ENCODE data around the gene TRAF3IP1. TPM values are rescaled to one million over a fixed set of nuclear protein-coding genes. Genes with fewer than 3 reads are reported as not detected.

TRAF3IP1 gene
- total RNA-seq, 4 donors from 2014 or later = 19.6 to 28.4 (median 21.7) TPM

DNA sequence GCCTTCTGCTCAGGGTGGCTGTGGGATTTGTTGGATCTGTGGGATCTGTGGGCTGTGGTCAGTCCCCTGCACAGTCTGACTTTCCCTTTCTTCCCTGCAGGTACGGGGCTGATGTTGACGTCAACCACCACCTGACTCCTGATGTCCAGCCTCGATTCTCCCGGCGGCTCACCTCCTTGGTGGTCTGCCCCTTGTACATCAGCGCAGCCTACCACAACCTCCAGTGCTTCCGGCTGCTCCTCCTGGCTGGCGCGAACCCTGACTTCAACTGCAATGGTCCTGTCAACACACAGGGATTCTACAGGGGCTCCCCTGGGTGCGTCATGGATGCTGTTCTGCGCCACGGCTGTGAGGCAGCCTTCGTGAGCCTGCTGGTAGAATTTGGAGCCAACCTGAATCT, 123.9 kb downstream of the TRAF3IP1 start:
- no peak overlapping the region for H3K4me3 ChIP-seq
- H3K4me1 ChIP-seq = peaks cover 0 to 44% (median 8%) of the 10 kb centered on the region in 3 donors
- TF ChIP-seq EP300 (IDR thresholded peaks at IDR 0.05) (no peak), POLR2AphosphoS5 (IDR thresholded peaks at IDR 0.05) (no peak), POLR2A (IDR thresholded peaks at IDR 0.05) (no peak)
- TF ChIP-seq, protein P1, sequence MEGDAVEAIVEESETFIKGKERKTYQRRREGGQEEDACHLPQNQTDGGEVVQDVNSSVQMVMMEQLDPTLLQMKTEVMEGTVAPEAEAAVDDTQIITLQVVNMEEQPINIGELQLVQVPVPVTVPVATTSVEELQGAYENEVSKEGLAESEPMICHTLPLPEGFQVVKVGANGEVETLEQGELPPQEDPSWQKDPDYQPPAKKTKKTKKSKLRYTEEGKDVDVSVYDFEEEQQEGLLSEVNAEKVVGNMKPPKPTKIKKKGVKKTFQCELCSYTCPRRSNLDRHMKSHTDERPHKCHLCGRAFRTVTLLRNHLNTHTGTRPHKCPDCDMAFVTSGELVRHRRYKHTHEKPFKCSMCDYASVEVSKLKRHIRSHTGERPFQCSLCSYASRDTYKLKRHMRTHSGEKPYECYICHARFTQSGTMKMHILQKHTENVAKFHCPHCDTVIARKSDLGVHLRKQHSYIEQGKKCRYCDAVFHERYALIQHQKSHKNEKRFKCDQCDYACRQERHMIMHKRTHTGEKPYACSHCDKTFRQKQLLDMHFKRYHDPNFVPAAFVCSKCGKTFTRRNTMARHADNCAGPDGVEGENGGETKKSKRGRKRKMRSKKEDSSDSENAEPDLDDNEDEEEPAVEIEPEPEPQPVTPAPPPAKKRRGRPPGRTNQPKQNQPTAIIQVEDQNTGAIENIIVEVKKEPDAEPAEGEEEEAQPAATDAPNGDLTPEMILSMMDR (IDR thresholded peaks at IDR 0.05) = no peak
- no peaks in the 10 kb centered on the region for H3K27me3 ChIP-seq
- 95% methylated on average over 3 to 4 of the region's 13 CpGs for WGBS, 2 donors (ENCODE audit: low coverage in 1 of 2)
- H3K27ac ChIP-seq = no peak overlapping the region
- H3K9me3 ChIP-seq = no peaks in the 10 kb centered on the region
- no peak for ATAC-seq
- H3K36me3 ChIP-seq = peaks cover 3 to 63% of the 10 kb centered on the region in 2 donors

DNA sequence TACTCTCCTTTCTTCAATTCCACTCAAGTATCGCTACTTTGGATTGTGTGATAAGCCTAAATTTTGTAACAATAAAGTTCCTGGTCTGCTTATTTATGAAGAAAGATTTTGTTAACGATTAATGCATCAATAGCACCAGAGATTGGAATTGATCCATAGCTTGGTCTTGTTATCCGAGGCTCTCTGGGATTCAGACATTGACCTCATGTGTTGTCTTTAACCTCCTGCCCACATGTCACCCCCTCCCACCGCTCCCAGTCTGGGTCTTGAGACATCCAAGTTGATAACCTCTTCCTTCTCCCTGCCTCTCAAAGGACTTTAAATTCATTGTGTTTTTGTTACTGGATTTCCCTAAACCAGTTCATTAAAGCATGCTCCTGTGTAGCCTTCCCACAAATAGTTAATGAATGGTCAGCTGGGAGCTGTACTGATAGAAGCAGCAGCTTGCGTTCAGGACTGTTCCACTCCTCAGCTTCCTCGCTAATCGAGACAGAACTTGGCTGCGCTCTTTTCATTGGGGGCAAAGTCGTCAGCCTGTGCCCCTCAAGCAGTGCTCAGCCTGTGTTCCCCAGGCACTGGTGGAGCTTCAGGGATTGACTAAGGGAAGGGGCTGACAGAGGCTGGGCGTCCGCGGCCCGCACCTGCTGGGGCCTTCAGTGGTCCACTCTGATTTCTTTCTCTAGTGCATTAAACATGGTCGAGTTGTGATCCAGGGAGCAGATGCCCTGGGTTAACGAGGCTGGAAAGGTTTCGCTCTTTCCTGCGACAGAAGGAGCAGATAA, 125.3 kb downstream of the TRAF3IP1 start:
- H3K9me3 ChIP-seq = no peaks in the 10 kb centered on the region
- TF ChIP-seq POLR2AphosphoS5 (IDR thresholded peaks at IDR 0.05) = no peak
- no peak for TF ChIP-seq EP300 (IDR thresholded peaks at IDR 0.05)
- TF ChIP-seq, protein P1 (IDR thresholded peaks at IDR 0.05) = no peak
- 79 to 81% methylated on average over 5 to 10 of the region's 17 CpGs for WGBS, 2 donors (ENCODE audit: low coverage in 1 of 2)
- peaks cover 3 to 62% of the 10 kb centered on the region in 2 donors for H3K36me3 ChIP-seq
- H3K4me3 ChIP-seq = no peak overlapping the region
- no peak for ATAC-seq
- H3K4me1 ChIP-seq = peaks cover 0 to 53% (median 11%) of the 10 kb centered on the region in 3 donors
- no peak overlapping the region for H3K27ac ChIP-seq
- H3K27me3 ChIP-seq = no peaks in the 10 kb centered on the region

DNA sequence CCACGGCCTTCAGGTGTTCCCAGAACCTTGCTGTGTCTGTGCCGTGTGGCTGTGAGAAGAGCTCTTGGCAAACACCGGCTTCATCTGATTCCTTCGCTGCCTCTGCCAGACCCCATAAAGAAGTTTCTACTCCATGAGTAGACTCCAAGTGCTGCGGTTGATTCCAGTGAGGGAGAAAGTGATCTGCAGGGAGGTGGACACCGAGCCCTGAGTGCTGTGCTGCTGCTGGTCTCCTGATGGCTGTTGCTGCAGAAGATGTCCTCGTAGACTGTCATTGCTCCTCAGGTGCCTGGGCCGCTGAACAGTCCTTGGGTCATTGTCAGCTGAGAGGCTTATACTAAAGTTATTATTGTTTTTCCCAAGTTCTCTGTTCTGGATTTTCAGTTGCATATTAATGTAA, 126.1 kb downstream of the TRAF3IP1 start:
- H3K27ac ChIP-seq = no peak overlapping the region
- peaks cover 3 to 70% of the 10 kb centered on the region in 2 donors for H3K36me3 ChIP-seq
- peaks cover 0 to 52% (median 10%) of the 10 kb centered on the region in 3 donors for H3K4me1 ChIP-seq

DNA sequence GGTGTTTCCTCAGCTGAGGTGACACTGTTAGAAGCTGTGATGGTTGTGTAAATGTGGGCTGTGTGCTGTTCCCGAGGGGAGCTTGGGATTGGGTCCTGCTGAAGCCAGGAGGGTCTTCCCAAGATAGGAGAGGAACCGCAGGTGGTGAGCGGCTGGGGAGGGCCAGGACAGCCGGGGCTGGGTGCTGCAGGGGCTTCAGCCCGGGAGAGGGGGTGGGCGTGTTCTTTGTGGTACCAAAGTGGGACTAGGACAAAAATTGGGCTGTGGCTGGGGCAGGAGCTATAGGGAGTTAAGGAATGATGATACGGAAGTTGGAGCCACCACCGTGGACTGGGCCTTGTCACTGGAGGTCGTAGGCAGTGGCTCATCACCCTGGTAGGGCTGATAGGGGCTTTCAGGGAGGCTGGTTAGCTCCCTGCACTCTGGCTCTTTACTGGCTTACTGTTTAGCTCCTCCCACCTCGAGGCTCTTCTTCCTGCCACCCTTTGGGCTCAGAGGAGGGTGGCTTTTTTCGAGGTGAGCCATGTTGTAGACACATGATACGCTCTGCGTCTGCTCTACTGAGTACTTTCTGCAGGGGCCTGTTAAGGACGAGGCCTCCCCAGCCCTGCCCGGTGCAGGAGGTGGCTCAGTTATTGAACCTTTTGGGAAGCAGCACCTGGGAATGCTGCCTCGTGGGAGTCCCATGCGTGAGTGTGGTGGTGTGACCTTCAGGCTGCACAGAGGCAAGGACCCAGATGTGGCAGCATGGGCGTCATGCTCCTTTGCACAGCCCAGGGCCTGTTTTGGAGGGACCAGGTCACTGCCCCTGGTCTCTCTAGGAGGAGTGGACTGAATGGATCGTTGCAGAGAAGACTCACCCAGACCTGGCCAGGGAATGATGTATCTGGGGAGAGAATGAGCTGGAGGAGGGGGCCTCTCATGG, 128.0 kb downstream of the TRAF3IP1 start:
- H3K27me3 ChIP-seq = no peaks in the 10 kb centered on the region
- peaks cover 3 to 82% of the 10 kb centered on the region in 2 donors for H3K36me3 ChIP-seq
- no peak overlapping the region for H3K4me3 ChIP-seq
- H3K9me3 ChIP-seq = no peaks in the 10 kb centered on the region
- no peak for ATAC-seq
- TF ChIP-seq, protein P1 (IDR thresholded peaks at IDR 0.05) = no peak
- TF ChIP-seq POLR2A (IDR thresholded peaks at IDR 0.05) (no peak), POLR2AphosphoS5 (IDR thresholded peaks at IDR 0.05) (no peak), EP300 (IDR thresholded peaks at IDR 0.05) (no peak)
- WGBS, 2 donors (ENCODE audit: low coverage in 1 of 2) = 50 to 89% methylated on average over 1 to 4 of the region's 19 CpGs
- peak overlapping the region in 2 of 4 donors; percentile 78 to 82 for H3K27ac ChIP-seq
- H3K4me1 ChIP-seq = peaks cover 0 to 35% (median 7%) of the 10 kb centered on the region in 3 donors

More for the DNA sequence above, 126.1 kb downstream of the TRAF3IP1 start:
- TF ChIP-seq, protein P1 (IDR thresholded peaks at IDR 0.05) = no peak
- TF ChIP-seq POLR2A (IDR thresholded peaks at IDR 0.05) = no peak
- no peak for ATAC-seq
- no peaks in the 10 kb centered on the region for H3K9me3 ChIP-seq
- no peak overlapping the region for H3K4me3 ChIP-seq
- 91 to 100% methylated on average over 2 to 6 of the region's 8 CpGs for WGBS, 2 donors (ENCODE audit: low coverage in 1 of 2)
- no peaks in the 10 kb centered on the region for H3K27me3 ChIP-seq
